ENCODE measurements around the gene GNG7.
A peak's percentile ranks its signal among the peaks of the same experiment; 100 is the strongest.
"Not testable (repeated sequence)": the region's sequence is repeated elsewhere in the genome, so short reads cannot be mapped to it uniquely, and the experiment has no call there.

GNG7 gene

DNA sequence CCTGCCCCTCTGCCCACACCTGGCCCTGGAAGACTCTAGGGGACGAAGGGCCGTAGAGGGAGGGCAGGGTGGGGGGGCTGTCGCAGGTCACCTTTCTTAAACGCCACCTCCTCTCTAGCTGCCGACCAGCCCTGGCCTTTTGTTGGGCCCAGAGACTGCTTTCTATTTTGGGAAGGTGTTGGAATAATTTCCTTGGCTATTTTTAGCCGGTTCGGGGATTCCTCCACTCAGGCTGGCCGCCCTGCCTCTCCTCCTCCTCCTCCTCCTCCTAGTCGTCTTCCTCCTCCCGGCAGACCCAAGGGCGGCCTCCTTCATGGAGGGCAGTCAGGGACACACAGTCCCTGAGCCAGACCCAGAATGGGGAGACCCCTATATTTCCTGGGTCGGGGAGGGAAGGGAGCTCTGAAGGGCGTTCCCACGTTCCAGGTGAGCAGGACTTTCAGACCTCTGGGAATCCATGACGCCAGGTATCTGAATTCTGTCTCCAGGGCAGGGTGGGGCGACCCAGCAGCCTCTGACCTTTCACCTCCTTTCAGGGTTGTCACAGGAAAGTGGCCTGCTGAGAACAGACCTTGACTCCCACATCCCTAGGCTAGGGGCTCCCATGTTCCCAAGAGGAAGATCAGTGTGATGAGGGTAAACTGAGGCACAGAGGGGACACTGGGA lies 206.7 kb downstream of the GNG7 start:
- DNase-seq, result no peak

- peak; percentile 16 for DNase-seq
Observed at GRCh38 chr19:2495130-2495641, 207.3 kb downstream of the GNG7 start.

DNA sequence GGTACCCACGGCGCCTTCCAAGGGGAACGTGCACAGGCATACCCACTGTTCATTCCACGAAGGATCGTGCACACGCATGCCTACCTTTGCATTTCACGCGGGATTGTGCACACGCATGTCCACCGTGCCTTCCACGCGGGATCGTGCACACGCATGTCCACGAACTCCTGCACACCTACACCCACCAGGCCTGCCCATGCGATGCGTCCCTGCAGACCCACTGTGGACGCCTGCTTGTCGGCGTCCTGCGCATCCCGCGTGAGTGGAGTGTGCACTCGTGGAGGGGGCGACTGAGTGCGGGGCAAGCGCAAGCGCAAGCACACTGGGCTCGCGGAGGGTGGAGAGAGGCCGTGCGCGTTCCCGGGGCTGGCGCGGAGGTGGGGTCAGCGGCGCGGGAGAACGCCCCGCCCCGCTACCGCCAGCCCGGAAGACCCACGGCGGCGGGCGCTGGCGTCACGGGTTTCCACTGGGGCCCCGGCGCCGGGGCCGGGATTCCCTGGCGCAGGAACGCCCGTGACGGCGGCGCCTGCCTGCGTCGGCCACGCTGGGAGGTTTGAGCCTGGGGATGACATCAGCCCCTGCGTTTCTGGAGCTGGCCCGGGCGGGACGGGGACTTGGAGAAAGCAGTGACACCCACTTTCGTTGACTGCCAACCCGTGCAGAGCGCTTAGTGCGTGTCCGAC lies 207.9 kb downstream of the GNG7 start:
- peak; percentile 55 for DNase-seq

- peak; percentile 24 for DNase-seq
Observed at GRCh38 chr19:2494084-2494446, 208.4 kb downstream of the GNG7 start.

- DNase-seq, result not testable (repeated sequence)
Observed at GRCh38 chr19:2493448-2493847, 209.0 kb downstream of the GNG7 start.

DNA sequence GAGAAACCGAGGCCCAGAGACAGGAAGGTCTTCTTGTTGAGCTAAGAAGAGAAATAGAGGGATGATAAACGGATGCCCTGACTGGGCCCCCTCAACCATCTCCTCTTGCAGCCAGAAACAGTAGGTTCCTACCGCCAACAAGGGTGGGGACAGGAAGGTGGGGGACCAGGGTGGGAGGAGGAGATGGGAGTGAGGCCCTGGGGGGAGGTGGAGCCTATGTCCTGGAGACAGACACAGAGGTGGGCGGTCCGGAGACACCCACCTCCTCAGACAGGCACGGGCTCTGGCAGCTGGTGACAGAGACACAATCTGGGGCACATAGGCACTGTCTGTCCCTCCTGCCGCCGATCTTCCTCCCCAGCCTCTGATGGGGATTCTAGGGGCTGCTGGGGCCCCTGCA lies 209.6 kb downstream of the GNG7 start:
- no peak for DNase-seq

- no peak for DNase-seq
Observed at GRCh38 chr19:2491130-2491801, 211.2 kb downstream of the GNG7 start.

- no peak for DNase-seq
Observed at GRCh38 chr19:2490659-2491058, 211.8 kb downstream of the GNG7 start.

DNA sequence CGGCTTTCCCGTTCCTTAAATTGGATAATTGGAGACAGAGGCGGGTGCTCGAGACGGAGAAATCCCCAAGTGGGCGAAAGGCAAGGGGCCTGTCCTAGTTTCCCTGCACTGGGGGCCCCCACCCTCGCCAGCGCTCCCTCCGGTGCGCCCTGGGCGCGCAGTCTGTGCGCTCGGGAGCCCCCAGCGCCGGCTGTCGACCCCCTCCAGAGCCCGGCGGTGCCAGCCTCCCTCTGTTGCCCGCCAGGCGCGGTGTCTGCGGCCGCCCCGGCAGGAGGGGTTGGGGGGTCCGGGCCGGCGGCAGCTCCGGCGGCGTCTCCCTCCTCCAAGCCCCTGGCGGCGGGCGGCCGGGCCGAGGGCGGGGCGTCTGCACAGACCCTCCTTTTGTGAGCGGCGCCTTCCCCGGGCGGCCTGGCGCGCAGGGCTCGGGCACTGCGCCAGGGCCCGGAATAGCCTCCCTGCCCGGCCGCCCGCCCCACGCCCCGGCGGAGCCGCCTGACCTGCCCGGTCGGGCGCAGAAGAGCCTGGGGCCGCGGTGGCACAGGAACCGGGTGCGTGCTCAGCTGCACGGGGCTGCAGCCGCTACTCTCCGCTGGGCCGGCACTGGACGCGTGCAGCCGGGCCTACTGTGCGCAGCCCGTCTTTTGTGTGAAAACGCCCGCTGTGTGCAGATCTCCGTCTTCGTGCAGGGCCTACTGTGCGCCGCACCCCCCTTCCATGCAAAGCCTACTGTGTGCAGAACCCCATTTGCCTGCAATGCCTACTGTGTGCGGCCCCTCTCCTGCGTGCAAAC lies 213.4 kb downstream of the GNG7 start:
- DNase-seq, result no peak

DNA sequence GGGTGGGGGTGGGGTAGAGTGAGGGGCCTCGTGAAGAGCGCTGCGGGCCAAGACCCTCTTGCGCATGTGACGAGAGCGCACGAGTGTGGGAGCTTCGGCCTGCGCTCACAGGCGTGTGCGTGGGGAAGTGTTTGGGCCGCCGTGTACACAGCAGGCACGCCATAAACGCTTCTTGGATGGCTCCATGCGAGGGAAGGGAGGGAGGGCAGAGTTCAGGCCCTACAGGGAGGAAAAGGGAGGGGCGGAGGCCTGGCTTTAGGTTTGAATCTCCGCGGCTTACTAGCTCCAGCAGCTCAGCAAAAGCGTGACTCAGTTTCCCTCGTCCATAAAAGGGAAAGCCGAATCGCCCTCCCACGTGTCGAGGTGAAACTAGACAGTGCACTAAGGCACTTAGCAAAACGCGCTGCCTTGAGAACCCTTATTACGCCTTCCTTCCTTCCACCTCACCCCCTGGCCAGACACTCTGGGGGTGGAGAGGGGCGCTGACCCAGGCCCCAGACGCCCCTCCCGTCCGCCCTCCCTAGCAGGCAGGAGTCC lies 214.0 kb downstream of the GNG7 start:
- no peak for DNase-seq

GRCh38 chr19:2487842-2488241 lies 214.7 kb downstream of the GNG7 start:
- DNase-seq, result no peak

- DNase-seq, result no peak
Observed at GRCh38 chr19:2487090-2487489, 215.4 kb downstream of the GNG7 start.

GRCh38 chr19:2485428-2485827 lies 217.1 kb downstream of the GNG7 start:
- no peak for DNase-seq

- DNase-seq, result no peak
Observed at GRCh38 chr19:2484178-2484937, 218.1 kb downstream of the GNG7 start.

DNA sequence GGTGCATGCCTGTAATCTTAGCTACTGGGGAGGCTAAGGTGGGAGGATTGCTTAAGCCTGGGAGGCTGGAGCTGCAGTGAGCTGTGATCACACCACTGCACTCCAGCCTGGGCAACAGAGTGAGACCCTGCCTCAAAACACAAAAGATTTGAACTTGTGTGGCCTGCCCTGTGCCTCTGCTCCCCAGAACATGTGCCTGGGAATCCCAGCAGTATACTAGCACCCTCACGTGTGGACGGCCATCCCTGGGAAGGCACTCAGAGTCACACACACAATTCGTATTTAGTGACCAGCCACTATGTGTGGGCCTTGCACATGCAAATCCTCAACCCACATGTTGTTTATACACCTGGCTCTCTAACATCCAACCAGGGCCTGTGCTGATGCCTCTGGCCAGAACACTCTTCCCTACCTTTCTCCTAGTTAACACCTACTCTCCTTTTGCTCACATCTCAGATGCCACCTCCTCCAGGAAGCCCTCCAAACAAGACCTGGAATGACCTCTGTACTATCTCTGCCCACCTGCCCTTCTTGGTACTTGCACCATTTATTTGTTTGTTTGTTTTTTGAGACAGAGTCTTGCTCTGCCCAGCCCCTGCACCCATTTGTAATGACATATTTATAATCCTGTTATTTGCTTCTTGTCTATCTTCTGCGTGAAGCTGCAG lies 218.9 kb downstream of the GNG7 start:
- no peak for DNase-seq

DNA sequence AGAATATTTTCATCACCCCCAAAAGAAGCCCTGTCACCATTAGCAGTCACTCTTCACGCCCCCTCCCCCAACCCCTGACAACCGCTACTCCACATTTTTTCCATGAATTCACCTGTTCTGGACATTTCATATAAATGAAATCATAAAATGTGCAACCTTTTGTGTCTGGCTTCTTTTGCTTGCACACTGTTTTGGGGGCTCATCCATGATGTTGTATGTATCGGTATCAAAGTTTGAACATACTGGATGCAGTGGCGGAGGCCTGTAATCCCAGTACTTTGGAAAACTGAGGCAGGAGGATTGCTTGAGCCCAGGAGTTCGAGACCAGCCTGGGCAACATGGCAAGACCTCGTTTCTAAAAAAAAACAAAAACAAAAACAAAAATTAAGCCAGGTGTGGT lies 219.4 kb downstream of the GNG7 start:
- no peak for DNase-seq

DNA sequence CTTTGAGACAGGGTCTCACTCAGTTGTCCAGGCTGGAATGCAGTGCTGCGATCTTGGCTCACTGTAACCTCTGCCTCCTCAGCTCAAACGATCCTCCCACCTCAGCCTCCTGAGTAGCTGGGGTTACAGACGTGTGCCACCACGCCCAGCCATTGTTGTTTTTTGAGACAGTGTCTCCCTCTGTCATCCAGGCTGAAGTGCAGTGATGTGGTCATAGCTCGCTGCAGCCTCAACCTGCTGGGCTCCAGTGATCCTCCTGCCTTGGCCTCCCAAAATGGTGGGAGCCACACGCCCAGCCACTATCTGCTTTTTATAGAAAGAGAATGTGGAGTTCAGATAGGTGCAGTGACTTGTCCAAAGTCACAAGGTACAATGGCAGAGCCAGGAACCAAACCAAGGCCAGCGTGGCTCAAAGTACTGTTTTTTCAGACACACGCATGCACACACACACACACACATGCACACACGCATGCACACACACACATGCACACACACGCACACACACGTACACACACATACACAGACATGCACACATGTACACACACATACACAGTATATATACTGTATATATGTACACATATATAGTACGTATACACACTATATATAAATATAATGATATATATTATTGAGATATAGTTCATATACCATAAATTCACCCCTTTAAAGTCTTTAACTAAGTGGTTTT lies 220.0 kb downstream of the GNG7 start:
- DNase-seq, result no peak

GRCh38 chr19:2481466-2481865 lies 221.0 kb downstream of the GNG7 start:
- DNase-seq, result no peak

GRCh38 chr19:2479556-2480194 lies 222.8 kb downstream of the GNG7 start:
- no peak for DNase-seq

DNA sequence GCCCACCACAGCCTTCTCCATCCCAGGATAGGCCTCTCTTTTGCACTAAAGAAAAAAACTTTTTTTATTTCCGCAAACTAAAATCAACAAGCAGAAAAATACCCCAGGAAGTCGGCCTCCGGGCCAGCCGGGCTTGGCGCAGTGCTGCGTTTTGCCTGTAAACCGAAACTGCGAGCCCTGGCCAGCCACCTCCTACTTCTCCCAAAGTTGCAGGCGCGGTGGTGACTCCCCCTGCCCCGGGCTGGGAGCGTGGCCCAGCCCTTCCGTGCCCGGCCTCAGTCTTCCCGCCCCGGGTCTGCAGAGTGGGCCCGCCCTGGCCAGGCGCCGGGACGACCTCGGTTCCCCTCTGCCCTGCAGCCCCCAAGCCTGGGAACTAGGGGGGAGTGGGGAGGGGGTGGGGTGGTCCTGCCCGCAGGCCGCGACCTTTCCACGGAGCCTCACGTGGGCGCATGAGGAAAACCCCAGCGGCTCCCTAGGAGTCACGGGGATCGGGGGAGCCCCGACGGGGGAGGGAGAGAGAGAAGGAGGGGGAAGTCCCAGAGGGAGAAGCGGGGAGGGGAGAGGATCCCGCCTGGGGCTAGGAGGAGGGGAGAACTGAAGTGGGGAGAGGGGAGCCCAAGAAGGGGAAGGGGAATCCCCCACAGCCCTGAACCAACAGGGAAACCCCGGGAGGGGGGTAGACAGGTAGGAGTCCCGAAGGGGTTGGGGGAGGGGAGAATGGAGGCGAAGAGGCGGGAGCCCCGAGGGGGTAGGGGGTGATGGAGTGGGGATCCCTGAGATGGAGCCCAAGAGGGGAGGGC lies 223.5 kb downstream of the GNG7 start:
- peak; percentile 69 for DNase-seq

Data from activated naive CD4-positive, alpha-beta T cell treated with Interleukin-2 at 50 U/mL for 16 hours (primary cell).